Measurements from ENCODE around the gene STH. TPM values are rescaled to one million over a fixed set of nuclear protein-coding genes. Genes with fewer than 3 reads are reported as not detected.

The STH gene
- polyA plus RNA-seq, 2 of the 4 experiments (the other 2 are of a cell fraction) = not detected

DNA sequence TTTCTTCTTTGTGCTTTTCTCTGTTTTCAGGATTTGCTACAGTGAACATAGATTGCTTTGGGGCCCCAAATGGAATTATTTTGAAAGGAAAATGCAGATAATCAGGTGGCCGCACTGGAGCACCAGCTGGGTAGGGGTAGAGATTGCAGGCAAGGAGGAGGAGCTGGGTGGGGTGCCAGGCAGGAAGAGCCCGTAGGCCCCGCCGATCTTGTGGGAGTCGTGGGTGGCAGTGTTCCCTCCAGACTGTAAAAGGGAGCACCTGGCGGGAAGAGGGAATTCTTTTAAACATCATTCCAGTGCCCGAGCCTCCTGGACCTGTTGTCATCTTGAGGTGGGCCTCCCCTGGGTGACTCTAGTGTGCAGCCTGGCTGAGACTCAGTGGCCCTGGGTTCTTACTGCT lies 1.2 kb downstream of the STH start:
- H3K9me3 ChIP-seq = no peaks in the 10 kb centered on the region
- no peak overlapping the region for H3K4me2 ChIP-seq
- TF ChIP-seq GATA3 (IDR thresholded peaks at IDR 0.05; ENCODE audit: borderline replicate concordance) (no peak), HEYL (CRISPR knock-in tag; IDR thresholded peaks at IDR 0.05) (no peak), EP300 (IDR thresholded peaks at IDR 0.05) (no peak), SREBF2 (IDR thresholded peaks at IDR 0.05) (no peak), POLR2AphosphoS2 (conservative IDR thresholded peaks at IDR 0.05; ENCODE audit: low read length) (no peak), HOXA7 (CRISPR knock-in tag; IDR thresholded peaks at IDR 0.05) (no peak)
- TF ChIP-seq, protein P1, sequence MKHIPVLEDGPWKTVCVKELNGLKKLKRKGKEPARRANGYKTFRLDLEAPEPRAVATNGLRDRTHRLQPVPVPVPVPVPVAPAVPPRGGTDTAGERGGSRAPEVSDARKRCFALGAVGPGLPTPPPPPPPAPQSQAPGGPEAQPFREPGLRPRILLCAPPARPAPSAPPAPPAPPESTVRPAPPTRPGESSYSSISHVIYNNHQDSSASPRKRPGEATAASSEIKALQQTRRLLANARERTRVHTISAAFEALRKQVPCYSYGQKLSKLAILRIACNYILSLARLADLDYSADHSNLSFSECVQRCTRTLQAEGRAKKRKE (CRISPR knock-in tag; IDR thresholded peaks at IDR 0.05; ENCODE audit: low read depth) = no peak
- TF ChIP-seq, protein P2, sequence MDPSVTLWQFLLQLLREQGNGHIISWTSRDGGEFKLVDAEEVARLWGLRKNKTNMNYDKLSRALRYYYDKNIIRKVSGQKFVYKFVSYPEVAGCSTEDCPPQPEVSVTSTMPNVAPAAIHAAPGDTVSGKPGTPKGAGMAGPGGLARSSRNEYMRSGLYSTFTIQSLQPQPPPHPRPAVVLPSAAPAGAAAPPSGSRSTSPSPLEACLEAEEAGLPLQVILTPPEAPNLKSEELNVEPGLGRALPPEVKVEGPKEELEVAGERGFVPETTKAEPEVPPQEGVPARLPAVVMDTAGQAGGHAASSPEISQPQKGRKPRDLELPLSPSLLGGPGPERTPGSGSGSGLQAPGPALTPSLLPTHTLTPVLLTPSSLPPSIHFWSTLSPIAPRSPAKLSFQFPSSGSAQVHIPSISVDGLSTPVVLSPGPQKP (IDR thresholded peaks at IDR 0.05; ENCODE audit: low read depth, low read length) = no peak
- FAIRE-seq (no peak), DNase-seq (ENCODE audit: low read depth in 1 of 2, low spot score in 1 of 2) (no peak), ATAC-seq (no peak)
- H3K27ac ChIP-seq = no peak overlapping the region
- ChIA-PET POLR2A (no interaction called here), CTCF (interaction anchor here (0.6 to 9.0 kb wide), 13 partner anchors 10 to 414 kb away, joined by 3 to 186 read pairs (median 5); partner anchors contain the start of gene KANSL1)
- H3K4me1 ChIP-seq = peaks cover 15% of the 10 kb centered on the region
- no peak overlapping the region for H3K4me3 ChIP-seq
- 86% methylated on average over 7 of the region's 7 CpGs for WGBS (ENCODE audit: missing lambda C conversion rate)

DNA sequence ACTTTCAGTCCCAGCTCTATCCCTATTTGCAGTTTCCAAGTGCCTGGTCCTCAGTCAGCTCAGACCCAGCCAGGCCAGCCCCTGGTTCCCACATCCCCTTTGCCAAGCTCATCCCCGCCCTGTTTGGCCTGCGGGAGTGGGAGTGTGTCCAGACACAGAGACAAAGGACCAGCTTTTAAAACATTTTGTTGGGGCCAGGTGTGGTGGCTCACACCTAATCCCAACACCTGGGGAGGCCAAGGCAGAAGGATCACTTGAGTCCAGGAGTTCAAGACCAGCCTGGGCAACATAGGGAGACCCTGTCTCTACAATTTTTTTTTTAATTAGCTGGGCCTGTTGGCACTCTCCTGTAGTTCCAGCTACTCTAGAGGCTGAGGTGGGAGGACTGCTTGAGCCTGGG lies 1.7 kb downstream of the STH start:
- H3K4me2 ChIP-seq = no peak overlapping the region
- H3K4me3 ChIP-seq = no peak overlapping the region
- FAIRE-seq (no peak), DNase-seq (ENCODE audit: low read depth in 1 of 2, low spot score in 1 of 2) (no peak), ATAC-seq (no peak)
- 77% methylated on average over 2 of the region's 2 CpGs for WGBS (ENCODE audit: missing lambda C conversion rate)
- ChIA-PET CTCF (interaction anchor here (0.6 to 9.0 kb wide), 14 partner anchors 11 to 415 kb away, joined by 3 to 186 read pairs (median 7); partner anchors contain the start of gene KANSL1), POLR2A (no interaction called here)
- H3K4me1 ChIP-seq = peaks cover 15% of the 10 kb centered on the region
- no peak overlapping the region for H3K27ac ChIP-seq
- H3K9me3 ChIP-seq = no peaks in the 10 kb centered on the region
- TF ChIP-seq KDM5A (IDR thresholded peaks at IDR 0.05) (no peak), CHD4 (IDR thresholded peaks at IDR 0.05; ENCODE audit: borderline replicate concordance) (no peak), POLR2A (IDR thresholded peaks at IDR 0.05; ENCODE audit: low read length) (no peak; the same call in 1 of the 2 replicates), CHD2 (IDR thresholded peaks at IDR 0.05; ENCODE audit: low read length, partially characterized antibody) (no peak), FOSL2 (IDR thresholded peaks at IDR 0.05) (no peak), FOSL2 (CRISPR knock-in tag; IDR thresholded peaks at IDR 0.05) (no peak), RARB (CRISPR knock-in tag; IDR thresholded peaks at IDR 0.05) (no peak), RNF2 (IDR thresholded peaks at IDR 0.05; ENCODE audit: borderline replicate concordance, low read depth) (no peak), EP300 (IDR thresholded peaks at IDR 0.05) (no peak), ZSCAN20 (CRISPR knock-in tag; IDR thresholded peaks at IDR 0.05) (no peak), REST (IDR thresholded peaks at IDR 0.05) (no peak), BHLHE40 (IDR thresholded peaks at IDR 0.05; ENCODE audit: low read depth, low read length) (no peak), MAFK (IDR thresholded peaks at IDR 0.05; ENCODE audit: partially characterized antibody) (no peak), JUN (IDR thresholded peaks at IDR 0.05) (no peak), TP53 (CRISPR knock-in tag; IDR thresholded peaks at IDR 0.05) (no peak), ZC3H11A (IDR thresholded peaks at IDR 0.05) (no peak), PBX3 (IDR thresholded peaks at IDR 0.05) (no peak), JUNB (IDR thresholded peaks at IDR 0.05) (no peak), SMC3 (IDR thresholded peaks at IDR 0.05) (no peak)
- TF ChIP-seq, protein P3, sequence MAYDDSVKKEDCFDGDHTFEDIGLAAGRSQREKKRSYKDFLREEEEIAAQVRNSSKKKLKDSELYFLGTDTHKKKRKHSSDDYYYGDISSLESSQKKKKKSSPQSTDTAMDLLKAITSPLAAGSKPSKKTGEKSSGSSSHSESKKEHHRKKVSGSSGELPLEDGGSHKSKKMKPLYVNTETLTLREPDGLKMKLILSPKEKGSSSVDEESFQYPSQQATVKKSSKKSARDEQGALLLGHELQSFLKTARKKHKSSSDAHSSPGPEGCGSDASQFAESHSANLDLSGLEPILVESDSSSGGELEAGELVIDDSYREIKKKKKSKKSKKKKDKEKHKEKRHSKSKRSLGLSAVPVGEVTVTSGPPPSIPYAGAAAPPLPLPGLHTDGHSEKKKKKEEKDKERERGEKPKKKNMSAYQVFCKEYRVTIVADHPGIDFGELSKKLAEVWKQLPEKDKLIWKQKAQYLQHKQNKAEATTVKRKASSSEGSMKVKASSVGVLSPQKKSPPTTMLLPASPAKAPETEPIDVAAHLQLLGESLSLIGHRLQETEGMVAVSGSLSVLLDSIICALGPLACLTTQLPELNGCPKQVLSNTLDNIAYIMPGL (CRISPR knock-in tag; IDR thresholded peaks at IDR 0.05; ENCODE audit: borderline replicate concordance) = no peak
- TF ChIP-seq, protein P1 (CRISPR knock-in tag; IDR thresholded peaks at IDR 0.05; ENCODE audit: low read depth) = no peak

Measured in A549 (cell line).